GM11168 (cell line): ENCODE results near the gene RAP1A.

Experiments used
- in situ Hi-C: fragments of 300-500 bp; cut with MboI; formaldehyde crosslinking; loops from one replicate; pipeline ENCODE4 v1.12.0; 2022; ENCODE audit warnings: low sequenced_read_pairs; ENCODE audit not compliant: unreplicated experiment

RAP1A gene

DNA sequence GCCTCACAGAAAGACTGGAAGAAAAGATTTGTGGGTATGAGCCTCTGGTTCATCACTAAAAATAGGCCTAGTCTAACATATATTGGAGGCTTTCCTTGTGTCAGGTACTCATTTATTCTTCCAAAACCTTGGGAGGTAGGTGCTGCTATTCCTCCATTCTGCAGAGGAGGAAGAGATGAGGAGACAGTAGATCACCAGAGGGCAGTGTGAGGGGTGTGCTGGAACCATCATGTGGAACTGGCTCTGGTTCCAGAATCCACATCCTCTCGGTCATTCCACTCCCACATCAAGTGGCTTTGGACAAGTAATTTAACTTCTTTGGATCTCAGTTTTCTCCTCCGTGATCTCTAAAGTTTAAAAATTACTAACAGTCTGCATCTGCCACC, 127.0 kb downstream of the RAP1A start:
- in situ Hi-C loops: loop anchor here (10.0 kb wide), 1 partner anchor 242 kb away; the partner anchor contains the start of genes ADORA3 and TMIGD3

- in situ Hi-C loops: loop anchor here (10.0 kb wide), 1 partner anchor 243 kb away; the partner anchor contains the start of genes ADORA3 and TMIGD3
Measured at GRCh38 chr1:111747282-111747734, 127.7 kb downstream of the RAP1A start.

GRCh38 chr1:111747947-111748346, 128.4 kb downstream of the RAP1A start:
- in situ Hi-C loops: loop anchor here (10.0 kb wide), 1 partner anchor 243 kb away; the partner anchor contains the start of genes ADORA3 and TMIGD3

GRCh38 chr1:111749628-111750027, 130.0 kb downstream of the RAP1A start:
- in situ Hi-C loops: loop anchor here (10.0 to 25.0 kb wide), 2 partner anchors 245 to 512 kb away; partner anchors contain the start of genes ADORA3, CHI3L2 and TMIGD3

GRCh38 chr1:111750856-111751255, 131.3 kb downstream of the RAP1A start:
- in situ Hi-C loops: loop anchor here (25.0 kb wide), 1 partner anchor 514 kb away; the partner anchor contains the start of gene CHI3L2

GRCh38 chr1:111751906-111752575, 132.5 kb downstream of the RAP1A start:
- in situ Hi-C loops: loop anchor here (25.0 kb wide), 1 partner anchor 515 kb away; the partner anchor contains the start of gene CHI3L2

- in situ Hi-C loops: loop anchor here (25.0 kb wide), 1 partner anchor 518 kb away; the partner anchor contains the start of gene CHI3L2
Measured at GRCh38 chr1:111754984-111755330, 135.4 kb downstream of the RAP1A start.

DNA sequence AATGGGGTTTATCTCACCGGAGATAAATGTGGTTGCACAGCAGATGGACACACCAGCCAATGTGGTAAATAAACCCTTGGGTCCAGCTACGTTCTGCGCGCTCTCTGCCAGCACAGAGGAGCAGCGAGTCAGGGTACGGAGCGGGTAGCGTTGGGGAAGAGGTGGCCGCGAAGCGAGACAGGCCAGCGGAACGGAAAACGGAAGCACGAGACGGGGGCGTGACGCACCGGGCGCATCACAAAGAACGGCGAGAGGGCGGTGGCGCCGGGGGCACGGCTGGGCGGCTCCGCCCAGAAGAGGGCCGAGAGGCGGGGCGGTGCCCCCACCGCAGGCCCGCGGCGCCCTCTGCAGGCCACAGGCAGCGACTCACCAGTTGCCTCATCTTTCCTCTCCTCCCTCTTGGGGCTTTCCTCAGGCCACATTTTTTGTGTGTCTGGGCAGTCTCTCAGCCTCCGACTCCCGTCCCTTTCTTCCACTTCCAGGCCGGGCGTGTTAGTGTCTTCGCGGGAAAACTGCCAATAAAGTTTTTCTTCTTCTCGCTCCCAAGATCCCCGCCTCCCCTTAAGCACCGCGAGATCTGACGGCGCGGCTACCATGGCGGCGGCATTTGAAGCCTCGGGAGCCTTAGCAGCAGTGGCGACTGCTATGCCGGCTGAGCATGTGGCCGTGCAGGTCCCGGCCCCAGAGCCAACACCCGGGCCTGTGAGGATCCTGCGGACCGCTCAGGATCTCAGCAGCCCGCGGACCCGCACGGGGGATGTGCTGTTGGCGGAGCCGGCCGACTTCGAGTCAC, 135.9 kb downstream of the RAP1A start, which contains the start of gene DDX20:
Gene DDX20, plus strand, starts transcription at position 571 of the 793 bp plus-strand sequence. Its CDS starts 24 bp downstream, at position 595.
- in situ Hi-C loops: loop anchor here (25.0 kb wide), 1 partner anchor 518 kb away; the partner anchor contains the start of gene CHI3L2

DNA sequence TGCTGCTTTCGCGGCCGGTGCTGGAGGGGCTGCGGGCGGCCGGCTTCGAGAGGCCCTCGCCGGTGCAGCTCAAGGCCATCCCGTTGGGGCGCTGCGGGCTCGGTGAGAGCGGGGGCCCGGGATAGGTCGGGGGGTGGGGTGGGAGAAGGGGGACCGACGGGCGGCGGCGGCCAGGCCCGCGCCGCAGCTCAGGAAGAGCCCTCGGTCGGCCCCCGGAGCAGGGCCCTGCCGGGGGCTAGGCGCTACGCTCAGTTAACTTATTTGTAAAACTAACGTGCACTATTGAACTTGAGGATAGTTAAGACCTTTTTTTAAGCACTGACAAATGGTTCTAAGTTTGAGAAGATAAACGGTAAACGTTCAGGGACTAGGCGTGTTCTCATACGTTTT, 136.5 kb downstream of the RAP1A start:
- in situ Hi-C loops: loop anchor here (25.0 kb wide), 1 partner anchor 519 kb away; the partner anchor contains the start of gene CHI3L2

DNA sequence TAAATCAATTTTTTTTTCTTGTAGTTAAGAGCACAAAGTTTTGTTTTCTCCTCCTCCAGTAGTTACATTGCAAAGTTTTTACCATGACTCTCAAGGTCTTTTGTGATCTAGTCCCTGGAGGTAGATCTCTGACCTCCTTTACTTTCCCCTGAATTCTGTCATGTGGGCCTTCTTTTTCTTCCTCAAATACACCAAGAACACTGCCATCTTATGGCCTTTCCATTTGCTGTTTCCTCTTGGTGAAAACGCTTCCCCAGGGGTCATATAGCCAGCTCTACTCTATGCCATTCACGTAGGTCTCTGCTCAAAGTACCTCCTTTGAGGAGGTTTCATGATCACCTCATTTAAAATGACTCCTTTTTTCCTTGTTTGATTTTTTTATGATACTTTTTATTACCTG, 138.8 kb downstream of the RAP1A start:
- in situ Hi-C loops: loop anchor here (25.0 kb wide), 1 partner anchor 521 kb away; the partner anchor contains the start of gene CHI3L2

DNA sequence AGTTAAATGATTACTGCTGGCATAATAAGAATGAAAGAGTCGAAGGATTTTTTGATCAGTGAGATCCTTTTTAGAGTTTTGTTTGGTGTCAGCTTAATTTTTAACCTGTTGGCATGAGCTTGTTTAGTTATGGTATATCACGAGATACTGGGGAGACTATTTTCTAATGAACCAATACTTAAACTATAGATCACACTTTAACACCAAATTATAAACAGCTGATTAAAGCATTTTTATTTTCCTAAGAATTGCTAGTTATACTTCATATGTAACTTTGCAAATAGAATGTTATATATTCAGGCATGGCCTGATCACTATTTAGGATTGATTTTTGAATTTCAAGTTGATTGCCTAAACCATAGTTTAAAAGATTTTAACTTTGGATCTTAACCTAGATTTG, 142.1 kb downstream of the RAP1A start:
- in situ Hi-C loops: loop anchor here (25.0 kb wide), 1 partner anchor 524 kb away; the partner anchor contains the start of gene CHI3L2

DNA sequence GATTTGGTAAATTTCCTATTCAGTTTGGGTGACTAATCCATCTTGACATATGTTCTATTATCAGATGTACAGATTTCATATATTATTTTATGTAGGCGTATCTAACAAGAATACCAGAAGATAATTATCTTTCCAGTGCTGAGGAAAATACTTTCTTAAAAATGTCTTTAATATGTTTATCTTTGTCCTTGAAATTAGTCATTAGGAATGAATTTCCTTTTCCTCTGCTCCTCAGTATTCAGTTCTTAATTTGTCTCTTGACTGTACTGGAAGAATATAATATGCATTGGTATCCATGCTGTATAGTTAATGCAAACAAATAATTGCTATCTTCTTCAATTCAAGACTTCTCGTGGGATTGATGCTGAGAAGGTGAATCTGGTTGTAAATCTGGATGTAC, 142.7 kb downstream of the RAP1A start:
- in situ Hi-C loops: loop anchor here (25.0 kb wide), 1 partner anchor 525 kb away; the partner anchor contains the start of gene CHI3L2
